Activated CD4-positive, alpha-beta T cell treated with anti-CD3 and anti-CD28 coated beads, Interleukin-10, Interleukin-2, amounts not matched to agents 100 ng/mL and 50 ng/mL, durations not matched to agents 16 hours and 8 hours (primary cell): ENCODE results near the gene GPR179.

Source experiments
- DNase-seq: peaks from one replicate; pipeline ENCODE4 v3.0.0-alpha.2; 2020

GPR179 gene

DNA sequence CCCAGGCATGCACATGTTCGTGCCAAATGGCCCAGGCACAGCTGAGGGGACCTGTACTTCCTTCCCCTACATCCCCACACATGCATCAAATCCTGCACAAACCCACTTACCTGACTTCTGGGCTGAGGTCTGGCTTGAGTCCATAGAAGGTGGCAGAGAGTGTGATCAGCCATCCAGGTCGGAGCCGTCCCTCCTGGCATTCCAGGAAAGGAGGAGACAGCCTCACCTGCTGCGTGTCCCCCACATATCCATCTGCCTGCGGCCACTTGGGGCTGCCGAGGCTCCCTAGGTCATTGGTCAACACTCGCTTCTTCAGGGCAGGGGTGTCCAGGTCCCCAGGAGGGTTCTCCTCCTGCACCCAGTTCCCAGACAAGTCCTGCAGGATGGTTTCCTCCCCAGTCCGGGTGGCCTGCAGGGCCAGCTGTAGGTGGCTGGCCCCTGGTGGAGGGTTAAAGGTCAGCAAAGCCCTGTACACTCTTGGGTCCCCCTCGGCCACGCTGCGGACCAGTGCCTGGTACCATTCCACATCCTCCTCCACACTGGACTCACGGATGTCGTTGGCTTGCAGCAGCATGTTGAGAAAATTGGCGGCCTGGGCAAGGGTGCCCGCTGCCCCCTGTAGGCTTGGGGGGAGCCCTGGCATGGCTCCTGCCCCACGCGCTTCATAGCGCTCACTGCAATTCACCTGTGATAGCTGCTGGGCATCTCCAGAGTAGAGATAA, 709 bp downstream of the GPR179 start:
- DNase-seq = no peak

DNA sequence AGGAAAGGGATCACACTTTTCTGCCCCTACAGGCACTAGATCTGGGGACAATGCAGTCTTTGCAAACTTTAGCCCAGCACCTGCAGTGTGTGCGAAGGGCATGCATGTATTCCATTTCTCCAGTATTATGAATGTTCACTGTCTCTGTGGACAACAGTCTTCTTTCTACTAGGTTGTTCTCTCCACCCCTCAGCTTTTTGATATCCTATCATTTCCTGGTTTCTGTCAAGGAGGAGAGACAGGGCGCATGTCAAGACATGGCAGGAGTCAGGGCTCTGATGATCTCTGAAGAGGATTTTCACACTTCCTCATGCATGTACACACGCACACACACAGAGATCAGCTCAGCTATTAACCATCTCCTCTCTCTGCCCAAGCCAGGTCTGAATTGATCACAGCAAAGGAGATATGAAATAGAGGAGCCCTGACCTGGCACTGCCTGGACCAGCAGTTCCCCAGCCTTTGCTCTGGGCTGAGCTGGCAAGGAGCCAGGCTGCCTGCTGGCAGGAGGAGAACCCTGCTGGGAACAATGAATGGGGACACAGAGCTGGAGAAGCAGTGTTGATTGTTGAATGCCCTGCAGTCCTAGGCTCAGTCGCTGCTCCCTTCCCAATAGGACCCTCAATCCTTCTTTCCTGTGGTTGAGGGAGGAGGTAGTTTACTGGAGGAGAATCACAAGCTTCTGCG, 2.6 kb downstream of the GPR179 start:
- no peak for DNase-seq

DNA sequence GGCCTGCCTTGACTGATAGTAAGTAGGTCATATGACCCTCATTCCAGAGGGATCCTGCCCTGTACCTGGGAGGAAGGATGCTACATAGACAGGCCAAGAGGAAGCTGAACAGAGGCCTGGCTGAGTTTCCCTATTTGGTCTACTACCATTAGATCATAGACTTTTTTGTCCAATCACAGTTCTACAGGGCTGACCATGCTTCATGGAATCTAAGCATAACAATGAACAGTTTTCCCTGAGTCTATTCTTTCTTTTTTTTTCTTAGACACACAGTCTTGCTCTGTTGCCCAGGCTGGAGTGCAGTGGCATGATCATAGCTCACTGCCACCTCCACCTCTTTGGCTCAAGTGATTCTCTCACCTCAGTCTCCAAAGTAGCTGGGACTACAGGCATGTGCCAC, 3.9 kb downstream of the GPR179 start:
- no peak for DNase-seq

DNA sequence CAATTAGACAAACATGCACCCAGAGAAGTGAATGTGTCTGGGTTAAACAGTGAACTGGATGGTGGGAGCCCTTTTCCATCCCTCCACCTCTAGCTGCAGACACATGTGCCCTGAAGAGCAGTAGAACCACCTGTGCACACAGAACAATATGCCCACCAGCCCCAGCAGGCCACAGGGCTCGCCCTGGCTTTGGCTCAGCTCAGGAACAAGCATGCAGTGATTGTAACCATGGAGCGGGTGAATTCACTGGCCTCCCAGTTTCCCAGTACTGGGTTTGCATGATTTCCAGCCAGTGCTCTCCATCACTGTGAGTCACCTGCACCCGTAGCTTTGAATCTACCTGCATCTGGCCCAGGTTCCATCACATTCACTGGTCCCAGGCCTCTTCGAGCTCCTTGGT, 5.2 kb downstream of the GPR179 start:
- no peak for DNase-seq

DNA sequence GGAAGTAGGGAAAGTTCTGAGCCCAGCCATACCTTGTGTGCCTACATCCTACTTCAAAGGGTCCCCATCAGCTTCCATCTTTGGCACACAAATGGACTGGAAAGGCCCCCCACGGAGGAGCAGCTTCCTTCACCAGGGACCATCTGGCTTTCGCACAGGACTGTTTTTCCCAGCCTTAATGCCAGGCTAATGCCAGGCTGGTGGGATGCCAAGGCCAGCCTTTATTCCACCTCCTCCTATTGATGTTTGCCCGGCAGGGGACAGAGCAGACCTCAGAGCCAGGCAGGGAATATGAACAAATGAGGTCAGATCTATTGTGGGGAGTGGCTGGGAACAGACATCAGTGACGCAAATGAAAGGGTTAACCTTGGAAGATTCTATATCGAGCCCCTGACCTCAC, 5.7 kb downstream of the GPR179 start:
- DNase-seq = no peak

DNA sequence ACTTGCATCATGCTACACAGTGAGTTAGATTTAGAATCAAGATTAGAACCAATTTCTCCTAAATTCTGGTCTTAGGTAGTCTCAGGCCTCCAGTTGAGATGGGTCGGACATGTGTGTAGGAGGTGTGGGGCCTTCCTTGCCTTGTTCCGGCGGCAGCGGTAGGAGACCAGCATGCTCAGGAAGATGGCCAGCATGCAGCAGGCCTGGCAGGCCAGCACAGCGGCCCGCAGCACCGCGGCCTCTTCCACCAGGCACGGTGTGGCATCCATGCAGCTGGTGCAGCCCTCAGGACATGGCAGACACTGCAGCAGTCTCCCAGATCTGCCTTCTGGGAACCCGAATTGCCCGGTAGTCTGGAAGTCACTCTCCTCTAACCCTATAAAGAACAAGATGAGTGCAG, 6.9 kb downstream of the GPR179 start:
- DNase-seq = no peak

DNA sequence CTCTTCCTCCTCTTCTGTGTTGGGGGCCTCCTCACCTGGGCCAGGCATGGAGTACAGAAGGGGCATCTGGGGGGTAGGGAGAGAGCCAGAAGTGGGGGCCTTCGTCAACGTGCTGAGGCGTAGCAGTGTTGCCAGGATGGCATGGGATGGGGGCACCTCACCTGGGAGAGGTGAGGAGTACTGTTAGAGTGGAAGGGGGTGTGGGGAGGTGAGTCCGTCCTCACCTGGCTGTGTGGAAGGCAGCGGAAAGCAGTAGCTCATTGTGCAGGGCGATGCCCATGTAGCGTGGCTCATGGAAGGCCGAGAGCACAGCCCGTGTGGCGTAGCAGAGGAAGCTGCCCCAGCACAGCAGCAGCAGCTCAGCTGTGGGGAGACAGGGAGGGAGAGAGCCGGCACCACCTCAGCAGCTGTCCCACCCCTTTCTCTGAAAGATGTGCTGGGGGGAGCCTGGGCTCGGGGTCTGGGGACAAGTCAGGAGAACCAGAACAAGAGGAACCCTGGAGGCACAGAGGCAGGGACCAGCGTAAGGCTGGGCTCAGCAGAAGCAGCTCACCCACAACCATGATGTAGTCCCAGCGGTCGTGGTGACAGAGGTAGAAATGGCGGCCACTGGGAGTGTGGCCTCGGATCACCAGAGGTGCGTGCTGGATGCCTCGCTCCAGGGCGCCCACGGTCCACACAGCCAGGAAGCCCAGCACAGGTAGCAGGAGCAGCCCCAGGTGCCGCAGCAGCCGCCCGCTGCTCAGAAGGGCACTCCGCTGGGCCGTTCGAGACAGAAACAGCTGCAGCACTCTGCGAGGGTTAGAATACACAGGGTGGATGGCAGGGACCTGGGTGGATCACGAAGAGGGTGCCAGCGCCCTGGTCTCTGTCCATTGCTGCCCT, 9.0 kb downstream of the GPR179 start:
- no peak for DNase-seq

DNA sequence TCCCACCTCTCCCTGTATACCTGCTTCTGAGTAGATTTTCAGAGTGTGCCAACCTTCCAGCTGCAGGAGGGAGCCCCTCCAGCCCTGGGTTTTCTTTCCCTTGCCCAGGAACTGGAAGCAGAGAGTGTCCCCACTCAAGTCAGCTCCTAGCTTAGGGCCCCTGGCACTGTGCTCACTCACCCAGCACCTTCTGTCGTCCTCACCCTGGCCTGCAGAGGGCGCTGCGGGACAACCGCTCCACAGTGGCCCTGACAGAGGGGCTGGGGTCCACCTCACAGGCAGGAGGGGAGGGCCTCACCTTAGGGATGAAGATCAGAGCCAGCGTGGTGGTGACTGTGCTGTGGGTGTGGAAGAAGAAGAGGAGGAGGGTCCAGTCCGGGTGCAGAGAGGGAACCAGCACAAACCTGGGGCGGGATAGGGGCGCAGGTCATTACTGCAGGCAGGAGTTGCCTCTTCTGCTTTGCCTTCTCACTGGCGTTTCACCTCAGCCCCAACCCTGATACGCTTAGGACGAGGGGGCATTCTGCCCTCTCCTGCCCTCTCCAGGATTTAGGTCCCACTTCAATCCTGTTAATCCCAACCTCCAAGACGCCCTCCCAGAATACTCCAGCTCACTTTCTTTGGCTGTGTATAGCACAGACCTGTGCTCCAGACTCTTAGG, 10.0 kb downstream of the GPR179 start:
- DNase-seq = peak; percentile 63

DNA sequence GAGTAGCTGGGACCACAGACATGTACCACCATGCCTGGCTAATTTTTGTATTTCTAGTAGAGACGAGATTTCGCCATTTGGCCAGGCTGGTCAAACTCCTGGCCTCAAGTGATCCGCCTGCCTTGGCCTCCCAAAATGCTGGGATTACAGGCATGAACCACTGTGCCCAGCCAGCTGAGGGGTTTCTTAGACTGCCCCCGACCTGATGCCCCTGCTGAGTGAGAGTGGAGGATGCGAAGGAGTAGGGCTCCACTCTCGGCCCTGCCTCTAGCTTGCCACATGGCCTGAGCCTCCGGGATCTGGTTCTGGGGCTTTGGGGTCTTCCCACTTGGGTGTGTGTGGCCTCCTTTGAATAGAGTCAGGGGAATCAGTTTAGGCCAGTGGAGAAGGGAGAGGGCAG, 11.0 kb downstream of the GPR179 start:
- DNase-seq = no peak

DNA sequence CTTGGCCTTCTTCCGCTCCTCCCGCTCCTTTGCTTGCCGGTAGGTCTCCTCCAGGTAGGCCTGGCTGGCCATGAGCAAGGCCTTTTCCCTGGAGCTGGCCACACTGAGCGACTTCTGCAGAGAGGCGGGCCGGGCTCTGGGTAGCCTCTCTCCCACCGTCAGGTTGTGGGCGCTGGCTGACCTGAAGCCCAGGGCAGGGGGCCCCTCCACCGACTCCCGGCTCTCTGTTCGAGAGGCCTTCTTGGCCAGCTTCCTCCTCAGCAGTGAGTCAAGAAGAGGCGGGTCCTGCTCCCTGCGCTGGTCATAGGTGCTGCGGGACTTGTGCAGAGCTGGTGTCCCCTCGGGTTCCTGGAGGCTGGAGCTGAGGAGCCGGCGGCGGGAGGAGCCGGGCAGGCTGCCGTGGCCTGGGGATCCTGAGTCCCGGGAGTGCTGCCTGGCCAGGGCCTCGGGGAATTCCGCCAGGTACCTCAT, 12.8 kb downstream of the GPR179 start:
- DNase-seq = no peak

DNA sequence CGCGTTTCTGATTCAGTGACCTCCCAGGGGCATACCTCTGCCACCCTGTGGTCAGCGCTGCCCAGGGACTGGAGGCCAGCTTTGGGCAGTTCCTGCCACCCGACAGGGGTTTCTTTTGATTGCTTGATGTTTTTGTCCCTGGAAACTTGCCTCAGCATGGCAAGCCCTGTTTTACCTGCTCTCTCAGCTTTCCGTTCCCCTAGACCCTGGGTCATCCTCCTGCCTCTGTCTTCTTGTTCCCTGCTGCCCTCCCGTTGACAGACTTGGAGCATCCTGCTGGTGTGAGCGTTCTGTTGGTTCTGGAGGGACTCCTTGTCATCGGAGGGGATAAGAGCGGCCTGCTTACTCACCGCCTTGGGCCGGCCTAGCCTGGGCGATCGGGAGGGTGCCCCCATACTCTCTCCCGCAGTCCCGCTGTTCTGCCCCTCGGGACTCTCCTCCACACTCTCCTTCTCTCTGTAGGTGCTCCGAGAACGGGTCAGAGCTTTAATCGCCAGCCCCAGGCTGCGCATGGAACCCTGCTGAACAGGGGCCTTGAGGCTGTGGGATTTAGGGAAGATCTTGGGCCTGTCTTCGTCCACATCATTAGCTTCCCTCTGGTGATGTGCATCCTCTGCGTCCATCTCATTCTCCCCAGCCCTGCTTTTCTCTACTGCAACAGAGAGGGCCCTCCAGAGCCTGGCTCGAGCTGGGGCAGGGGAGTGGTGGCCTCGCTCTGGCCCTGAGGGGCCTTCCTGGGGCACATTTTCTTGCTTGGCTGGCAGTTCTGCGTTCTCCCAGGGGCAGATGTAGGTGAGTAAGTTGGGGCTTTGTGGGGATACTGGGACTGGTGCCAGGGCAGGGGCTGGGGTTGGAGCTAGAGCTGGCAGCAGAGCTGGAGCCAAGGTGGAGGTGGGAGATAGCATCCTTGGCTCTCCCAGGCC, 13.7 kb downstream of the GPR179 start:
- no peak for DNase-seq

DNA sequence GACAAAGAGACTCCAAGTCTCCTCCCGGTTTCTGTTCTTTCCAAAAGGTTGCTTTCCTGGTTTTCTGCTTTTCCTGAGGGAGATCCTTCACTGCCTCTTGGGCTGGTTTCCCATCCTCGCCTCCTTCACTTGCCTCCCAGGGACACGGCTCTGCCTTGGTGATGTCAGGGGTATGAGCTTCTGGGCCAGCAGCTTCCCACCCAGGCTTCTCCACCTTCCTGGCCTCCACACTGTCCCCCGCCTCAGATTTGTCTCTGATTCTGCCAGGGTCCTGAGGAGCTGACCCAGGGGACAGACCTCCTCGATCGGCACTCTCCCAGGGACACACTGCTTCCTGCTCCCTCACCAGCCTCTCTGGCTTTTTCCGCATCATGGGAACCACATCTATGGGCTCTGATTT, 14.5 kb downstream of the GPR179 start:
- no peak for DNase-seq

DNA sequence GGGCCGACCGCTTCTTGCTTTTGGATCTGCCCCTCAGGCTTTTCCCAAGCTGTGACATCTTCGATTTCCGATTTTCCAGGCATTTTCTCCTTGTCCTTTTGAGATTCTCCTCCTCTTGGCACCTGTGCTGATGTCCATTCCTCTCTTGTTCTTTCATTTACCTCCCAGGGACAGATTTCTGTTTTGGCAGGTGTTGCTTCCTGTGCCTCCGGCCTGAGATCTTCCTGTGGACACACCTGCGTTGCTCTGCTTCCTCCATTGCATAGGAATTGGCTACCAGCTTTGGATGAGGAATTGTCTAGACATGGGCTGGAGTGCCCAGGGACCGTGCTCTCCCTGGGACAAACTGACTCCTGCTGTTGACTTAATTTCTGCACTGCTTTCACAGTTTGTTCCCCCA, 15.1 kb downstream of the GPR179 start:
- DNase-seq = no peak

DNA sequence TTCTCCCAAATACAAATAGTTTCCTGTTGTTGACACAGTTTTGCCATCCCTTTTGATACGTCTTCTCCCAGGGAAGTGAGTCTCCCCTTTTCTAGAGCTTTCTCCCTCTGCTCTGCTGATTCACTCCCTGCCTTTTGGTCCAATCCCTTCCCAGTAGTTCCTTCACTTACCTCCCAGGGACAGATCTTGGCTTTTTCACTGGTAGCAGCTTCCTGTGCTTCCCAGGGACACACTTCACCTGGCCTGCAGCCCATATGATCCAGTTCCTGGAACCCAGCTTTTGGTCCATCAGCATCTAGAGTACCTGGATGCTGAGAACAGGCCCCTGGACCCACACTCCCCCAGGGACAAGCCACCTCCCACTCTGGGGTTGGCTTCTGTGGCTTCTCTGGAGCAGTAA, 15.8 kb downstream of the GPR179 start:
- no peak for DNase-seq

DNA sequence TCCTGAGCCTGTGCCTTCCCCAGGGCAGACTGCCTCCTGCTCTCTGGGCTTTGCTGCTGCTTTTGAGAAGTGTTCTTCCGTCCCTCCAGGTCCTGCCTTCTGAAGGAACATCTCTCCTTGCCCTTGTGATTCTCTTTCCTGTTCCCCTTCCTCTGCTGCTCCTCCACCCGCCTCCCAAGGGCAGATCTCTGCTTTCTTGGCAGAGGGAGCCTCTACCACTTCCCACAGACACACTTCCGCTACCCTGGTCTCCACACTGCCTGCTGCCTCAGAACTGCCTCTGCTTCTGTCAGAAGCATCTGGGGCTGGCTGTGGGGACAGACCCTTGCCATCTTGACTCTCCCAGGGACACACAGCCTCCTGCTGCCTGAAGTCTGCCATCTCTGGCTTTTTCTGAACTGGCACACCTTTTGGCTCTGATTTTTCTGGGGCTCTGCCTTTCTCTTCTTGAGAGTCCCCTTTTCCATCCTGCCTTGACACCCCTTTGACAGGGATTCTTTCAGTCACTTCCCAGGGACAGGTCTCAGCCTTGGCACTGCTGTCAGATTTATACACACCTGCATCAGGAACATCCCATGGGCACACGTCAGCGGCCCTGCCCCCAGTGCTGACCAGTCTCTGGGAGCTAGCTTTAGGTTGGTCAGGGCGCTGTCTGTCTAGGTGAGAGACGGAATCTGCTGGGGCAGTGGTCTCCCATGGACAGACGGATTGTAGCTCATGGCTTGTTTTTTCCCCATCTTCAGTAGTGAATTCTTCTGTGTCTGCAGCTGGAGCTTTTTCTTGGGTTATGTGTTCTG, 16.6 kb downstream of the GPR179 start:
- no peak for DNase-seq

DNA sequence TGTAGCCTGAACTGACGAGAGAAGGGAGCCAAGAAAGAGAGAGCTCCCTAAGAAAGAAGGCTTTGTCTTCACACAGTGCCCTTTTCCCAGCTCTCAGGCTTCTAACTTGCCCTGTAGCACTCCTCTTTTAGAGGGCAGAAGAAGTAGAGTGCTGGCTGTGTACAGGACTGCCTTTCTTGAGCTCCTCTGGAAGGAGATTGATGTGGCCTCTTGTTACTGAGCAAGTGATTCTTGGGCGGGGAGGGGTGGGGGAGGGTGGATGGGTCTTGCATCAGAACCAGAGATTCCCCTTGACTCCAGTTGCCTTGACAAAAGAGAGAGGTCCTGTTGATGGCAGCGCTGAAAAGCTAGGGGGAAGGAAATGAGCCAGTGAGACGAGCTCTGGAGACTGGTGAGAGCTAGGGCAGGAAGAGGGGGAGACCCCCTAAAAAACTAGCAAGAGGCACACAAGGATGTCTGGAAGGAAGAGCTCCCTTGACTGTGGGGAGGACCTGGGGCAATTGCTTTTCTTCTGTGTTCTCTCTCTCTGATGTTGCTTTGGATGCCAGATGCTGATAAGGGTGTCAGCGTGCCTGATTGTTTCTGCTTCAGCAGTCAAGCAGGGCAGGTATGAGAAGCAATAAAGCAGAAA, 18.4 kb downstream of the GPR179 start:
- no peak for DNase-seq

DNA sequence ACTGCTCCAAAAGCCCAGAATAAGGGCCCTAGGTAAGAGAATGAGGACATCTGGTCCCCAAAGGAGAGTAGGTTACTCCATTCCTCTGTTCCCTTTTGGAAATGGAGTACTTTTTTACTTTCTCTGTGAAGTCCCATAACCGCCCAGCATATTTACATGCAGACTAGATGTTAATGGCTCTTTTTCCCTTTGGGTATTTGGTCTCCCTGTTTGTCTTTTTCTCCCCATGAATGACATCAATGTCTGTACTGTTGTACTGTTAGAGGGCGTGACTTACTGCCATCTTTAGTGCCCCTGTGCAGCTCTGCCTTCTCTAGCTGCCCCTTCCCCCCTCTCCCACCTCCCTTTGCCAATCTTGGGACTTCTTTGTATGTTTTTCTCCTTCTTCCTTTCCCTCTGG, 19.0 kb downstream of the GPR179 start:
- DNase-seq = no peak

DNA sequence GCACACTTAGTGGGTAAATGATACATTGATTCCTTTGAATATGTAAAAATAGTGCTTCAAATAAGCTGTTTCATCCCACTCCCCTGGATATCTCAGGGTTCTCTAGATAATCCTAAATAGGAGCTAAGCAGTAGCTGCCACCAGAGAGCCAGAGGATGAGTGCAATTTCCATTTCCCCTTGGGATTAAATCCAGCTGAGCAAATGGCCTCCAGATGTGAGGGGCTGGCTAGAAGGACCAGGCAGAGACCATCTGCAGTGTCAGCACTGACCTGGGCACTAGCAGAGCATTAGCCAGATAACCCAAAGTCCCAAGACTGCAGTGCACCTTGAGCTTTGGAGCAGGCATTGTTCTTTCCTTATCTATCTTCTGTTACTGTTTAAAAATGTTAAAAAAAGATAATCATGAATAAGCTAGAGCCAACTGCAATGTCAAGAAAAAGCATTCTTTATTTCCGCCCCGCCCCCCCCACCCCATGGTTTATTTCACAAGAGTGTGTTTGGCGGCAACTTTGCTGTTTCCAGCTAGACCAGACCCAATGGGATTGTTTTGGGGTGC, 19.5 kb downstream of the GPR179 start:
- DNase-seq = no peak

DNA sequence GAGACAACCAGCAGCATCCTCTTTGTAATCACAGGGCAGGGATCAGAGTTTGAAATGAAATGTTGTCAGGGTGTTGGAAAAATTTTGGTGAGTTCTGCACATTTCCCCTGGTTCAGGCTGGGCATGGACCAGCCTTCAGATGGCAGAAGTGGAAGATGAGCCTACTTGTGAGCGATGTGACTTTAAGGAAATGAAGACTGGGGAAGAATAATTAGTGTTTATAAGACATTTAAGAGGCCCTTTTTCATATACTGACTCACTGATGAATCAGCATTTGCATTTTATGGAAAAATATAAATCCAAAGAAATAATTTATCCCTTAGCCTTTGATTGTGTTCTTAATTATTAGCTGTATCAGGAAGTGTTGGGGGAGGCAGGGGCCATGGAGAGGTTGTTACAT, 20.9 kb downstream of the GPR179 start:
- no peak for DNase-seq

DNA sequence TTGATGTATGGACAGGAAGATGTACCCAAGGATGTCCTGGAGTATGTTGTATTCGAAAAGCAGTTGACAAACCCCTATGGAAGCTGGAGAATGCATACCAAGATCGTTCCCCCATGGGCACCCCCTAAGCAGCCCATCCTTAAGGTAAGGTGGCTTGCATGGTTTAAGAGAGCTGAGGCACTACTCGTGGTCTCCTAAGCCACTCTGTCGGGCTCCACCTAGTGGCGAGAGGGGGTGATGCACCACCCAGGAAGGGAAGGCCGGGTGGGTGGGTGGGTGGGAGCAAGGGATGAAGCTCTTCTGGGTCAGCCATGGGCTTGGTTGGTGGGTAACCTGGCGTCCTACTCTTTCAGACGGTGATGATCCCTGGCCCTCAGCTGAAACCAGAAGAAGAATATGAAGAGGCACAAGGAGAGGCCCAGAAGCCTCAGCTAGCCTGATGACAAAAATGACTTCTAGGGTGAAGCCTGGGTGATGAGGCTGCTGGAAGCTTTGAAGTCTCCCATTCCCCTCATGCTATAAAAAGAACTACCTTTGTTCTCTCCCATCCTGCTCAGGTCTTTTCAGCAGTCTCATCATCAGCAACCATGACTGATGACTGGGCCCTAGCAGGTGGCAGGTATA, 21.5 kb downstream of the GPR179 start:
- peak; percentile 74 for DNase-seq
